GM18508 (cell line): Measurements from ENCODE around the gene ZNF263.
"Not testable (repeated sequence)": the region's sequence is repeated elsewhere in the genome, so short reads cannot be mapped to it uniquely, and the experiment has no call there.

Source experiments
- ATAC-seq: cut with Tn5 transposase; IDR thresholded peaks from one replicate; pipeline ENCODE4 v1.9.1; 2021; ENCODE audit warnings: moderate number of reproducible peaks; ENCODE audit not compliant: insufficient read depth, unreplicated experiment

Gene ZNF263

GRCh38 chr16:3266873-3267537, 16.3 kb upstream of the ZNF263 start:
- no peak for ATAC-seq

- ATAC-seq, result no peak
Observed at GRCh38 chr16:3268294-3268693, 15.0 kb upstream of the ZNF263 start.

- not testable (repeated sequence) for ATAC-seq
Observed at GRCh38 chr16:3270718-3271117, 12.6 kb upstream of the ZNF263 start.

- ATAC-seq, result not testable (repeated sequence)
Observed at GRCh38 chr16:3271281-3271680, 12.0 kb upstream of the ZNF263 start.

GRCh38 chr16:3274490-3274889, 8.8 kb upstream of the ZNF263 start:
- no peak for ATAC-seq

GRCh38 chr16:3274947-3275346, 8.3 kb upstream of the ZNF263 start:
- ATAC-seq, result no peak

GRCh38 chr16:3276679-3277078, 6.6 kb upstream of the ZNF263 start:
- ATAC-seq, result no peak

- ATAC-seq, result no peak
Observed at GRCh38 chr16:3281222-3281820, 2.0 kb upstream of the ZNF263 start.

- ATAC-seq, result peak; percentile 5
Observed at GRCh38 chr16:3282103-3282729, 1.1 kb upstream of the ZNF263 start.

- ATAC-seq, result no peak
Observed at GRCh38 chr16:3283543-3284447, 504 bp downstream of the ZNF263 start.

GRCh38 chr16:3285131-3285530, 1.8 kb downstream of the ZNF263 start:
- ATAC-seq, result no peak

GRCh38 chr16:3289998-3290673, 6.8 kb downstream of the ZNF263 start:
- no peak for ATAC-seq

- ATAC-seq, result no peak
Observed at GRCh38 chr16:3292604-3293003, 9.3 kb downstream of the ZNF263 start.

- no peak for ATAC-seq
Observed at GRCh38 chr16:3295209-3295608, 11.9 kb downstream of the ZNF263 start.

- no peak for ATAC-seq
Observed at GRCh38 chr16:3295783-3296182, 12.5 kb downstream of the ZNF263 start.

GRCh38 chr16:3304370-3304769, 21.1 kb downstream of the ZNF263 start:
- no peak for ATAC-seq

GRCh38 chr16:3305109-3306068, 22.1 kb downstream of the ZNF263 start, which contains the start of the genes TIGD7 and ZNF75A:
Gene TIGD7 (minus strand): TSS chr16:3305430. CDS start chr16:3300614, 4,816 bp downstream.
Gene ZNF75A (plus strand): TSS chr16:3305497. CDS start chr16:3308429, 2,932 bp downstream.
- ATAC-seq, result peak; percentile 78

- ATAC-seq, result no peak
Observed at GRCh38 chr16:3306078-3306477, 22.8 kb downstream of the ZNF263 start.

- ATAC-seq, result no peak
Observed at GRCh38 chr16:3311496-3311895, 28.2 kb downstream of the ZNF263 start.
